DND-41 (cell line): ENCODE data around the gene TALDO1.

Experiments
- CTCF ChIP-seq: IDR thresholded peaks from 2 replicates; pipeline ENCODE4 v1.5.1; 2012; ENCODE audit warnings: borderline replicate concordance, low read length, moderate library complexity, mild to moderate bottlenecking; ENCODE audit not compliant: poor library complexity, severe bottlenecking; ENCODE audit errors: extremely low read depth
- EZH2 ChIP-seq: IDR thresholded peaks from 3 replicates; pipeline ENCODE4 v1.6.1; 2012; ENCODE audit warnings: borderline replicate concordance, low read depth, mild to moderate bottlenecking, moderate library complexity, low read length, inconsistent platforms; ENCODE audit not compliant: severe bottlenecking

GRCh38 chr11:721741-722345 lies 25.4 kb upstream of the TALDO1 start:
- TF ChIP-seq CTCF: no peak
- no peak for TF ChIP-seq EZH2
